GM12891 (cell line): ENCODE measurements around the gene CDKN2AIP.

Experiments
- DNase-seq: peaks from one replicate; pipeline ENCODE4 v3.0.0; 2011; ENCODE audit warnings: low spot score; ENCODE audit not compliant: insufficient read length
- FAIRE-seq: peaks from 2 replicates; lab custom pipeline; 2011; peaks lifted over from hg19 to GRCh38; lab: Jason Lieb, UNC
- PAX5 ChIP-seq: IDR thresholded peaks from 2 replicates; pipeline ENCODE4 v1.6.1; 2011; ENCODE audit warnings: low read length, moderate library complexity, mild to moderate bottlenecking; ENCODE audit not compliant: insufficient read depth, severe bottlenecking
- POLR2A ChIP-seq: IDR thresholded peaks from 2 replicates; pipeline ENCODE4 v1.6.1; 2011; ENCODE audit warnings: low read depth, low read length, control low read depth
- POLR2AphosphoS5 ChIP-seq: IDR thresholded peaks from 2 replicates; pipeline ENCODE4 v1.6.1; 2011; ENCODE audit warnings: low read depth, low read length, control low read depth
- POU2F2 ChIP-seq: IDR thresholded peaks from 2 replicates; pipeline ENCODE4 v1.6.1; 2011; ENCODE audit warnings: low read depth, mild to moderate bottlenecking, control low read depth, low read length, moderate library complexity
- SPI1 ChIP-seq: IDR thresholded peaks from 2 replicates; pipeline ENCODE4 v1.6.1; 2011; ENCODE audit warnings: low read depth, low read length, control low read depth
- TAF1 ChIP-seq: IDR thresholded peaks from 2 replicates; pipeline ENCODE4 v1.6.1; 2011; ENCODE audit warnings: low read depth, low read length, control low read depth

Gene CDKN2AIP

DNA sequence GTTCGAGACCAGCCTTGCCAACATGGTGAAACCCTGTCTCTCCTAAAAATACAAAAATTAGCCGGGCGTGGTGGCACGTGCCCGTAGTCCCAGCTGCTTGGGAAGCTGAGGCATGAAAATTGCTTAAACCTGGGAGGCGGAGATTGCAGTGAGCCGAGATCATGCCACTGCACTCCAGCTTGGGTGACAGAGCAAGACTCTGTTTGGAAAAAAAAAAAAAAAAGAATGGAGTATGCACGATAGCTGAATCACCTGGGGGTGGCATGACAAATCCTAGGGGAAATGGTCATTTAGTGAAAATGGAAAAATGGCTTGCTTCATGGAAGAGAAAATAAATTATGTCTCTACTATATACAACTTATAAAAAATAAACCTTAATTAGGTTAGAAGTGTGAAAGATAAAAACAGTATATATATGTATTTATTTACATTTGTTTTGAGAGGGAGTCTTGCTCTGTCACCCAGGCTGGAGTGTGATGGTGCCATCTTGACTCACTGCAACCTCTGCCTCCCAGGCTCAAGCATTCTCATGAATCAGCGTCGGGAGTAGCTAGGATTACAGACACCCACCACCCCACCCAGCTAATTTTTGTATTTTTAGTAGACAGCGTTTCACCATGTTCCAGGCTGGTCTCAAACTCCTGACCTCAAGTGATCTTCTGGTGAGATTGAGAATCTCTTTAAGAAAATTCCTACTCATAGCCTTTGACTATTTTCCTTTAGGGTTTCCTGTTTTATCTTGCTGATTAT lies 41.1 kb downstream of the CDKN2AIP start:
- DNase-seq (no peak), FAIRE-seq (no peak)
- no peak for TF ChIP-seq POLR2A
- TF ChIP-seq PAX5: no peak
- TF ChIP-seq SPI1: no peak
- TF ChIP-seq POLR2AphosphoS5: no peak
- TF ChIP-seq TAF1: no peak
- TF ChIP-seq POU2F2: no peak

DNA sequence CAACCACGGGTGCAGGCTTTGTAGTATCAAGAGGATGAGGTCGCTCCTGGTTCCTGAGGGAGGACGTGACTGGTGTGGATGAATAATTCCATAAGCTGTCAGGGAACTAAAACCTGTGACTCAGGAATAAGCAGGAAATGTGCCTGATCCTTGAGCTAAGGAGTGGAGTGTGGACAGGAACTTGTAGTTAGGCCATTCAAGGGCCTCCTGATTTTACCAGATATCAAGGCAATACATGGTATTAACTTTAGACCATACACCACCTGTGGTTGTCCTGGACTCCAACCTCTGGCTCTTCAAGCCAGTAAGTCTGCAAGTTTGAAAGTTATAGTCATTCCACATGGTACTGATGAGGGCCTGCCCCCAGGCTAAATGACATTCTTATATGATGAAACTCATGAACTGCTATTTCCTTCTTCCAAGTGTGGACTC lies 48.4 kb downstream of the CDKN2AIP start:
- no peak for FAIRE-seq
- no peak for DNase-seq

DNA sequence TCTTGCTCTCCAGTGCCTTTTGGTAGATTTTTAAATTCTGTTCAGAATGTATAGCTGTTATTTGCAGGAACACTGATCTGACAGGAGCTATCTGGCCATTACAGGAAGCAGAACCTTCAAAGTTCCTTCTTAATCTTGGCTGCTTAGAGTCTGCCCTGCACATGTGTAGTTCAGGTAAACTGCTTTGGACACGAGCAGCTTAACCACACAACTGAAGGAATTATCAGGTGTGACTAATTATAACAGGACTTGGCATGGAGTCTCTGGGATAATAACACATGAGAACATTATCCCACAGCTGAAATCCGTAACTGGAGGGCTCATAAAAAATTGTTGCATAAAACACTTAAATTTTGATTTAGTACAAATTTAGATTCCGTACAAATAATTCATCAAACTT lies 48.8 kb downstream of the CDKN2AIP start:
- no peak for TF ChIP-seq POLR2AphosphoS5
- no peak for TF ChIP-seq PAX5
- TF ChIP-seq POU2F2: no peak
- TF ChIP-seq POLR2A: no peak
- no peak for TF ChIP-seq TAF1
- TF ChIP-seq SPI1: no peak
- DNase-seq (no peak), FAIRE-seq (no peak)

More for the DNA sequence above, 48.4 kb downstream of the CDKN2AIP start:
- no peak for TF ChIP-seq TAF1
- no peak for TF ChIP-seq POLR2A
- no peak for TF ChIP-seq POU2F2
- TF ChIP-seq SPI1: no peak
- no peak for TF ChIP-seq POLR2AphosphoS5
- TF ChIP-seq PAX5: no peak

DNA sequence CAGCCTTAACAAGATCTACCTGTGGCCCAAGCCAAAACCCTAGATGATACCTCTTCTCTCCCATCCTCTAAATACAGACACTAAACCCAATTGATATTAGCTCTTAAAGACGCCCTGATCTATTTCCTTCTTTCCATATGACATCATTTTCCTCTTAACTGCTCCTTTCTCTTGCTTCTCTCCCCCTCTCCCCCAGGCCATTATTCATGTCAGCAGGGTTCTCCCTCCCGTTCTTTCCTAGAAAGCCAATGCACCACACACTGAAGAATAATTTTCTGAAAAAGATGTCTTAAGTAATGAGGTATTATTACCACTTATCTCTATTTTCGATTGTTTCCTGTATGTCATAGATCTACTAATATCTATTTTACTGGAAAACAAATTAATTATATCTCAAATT lies 50.7 kb downstream of the CDKN2AIP start:
- FAIRE-seq: no peak
- TF ChIP-seq TAF1: no peak
- TF ChIP-seq SPI1: no peak
- no peak for TF ChIP-seq POU2F2
- TF ChIP-seq POLR2AphosphoS5: no peak
- DNase-seq: no peak
